ENCODE measurements around the gene POFUT1.

The POFUT1 gene

DNA sequence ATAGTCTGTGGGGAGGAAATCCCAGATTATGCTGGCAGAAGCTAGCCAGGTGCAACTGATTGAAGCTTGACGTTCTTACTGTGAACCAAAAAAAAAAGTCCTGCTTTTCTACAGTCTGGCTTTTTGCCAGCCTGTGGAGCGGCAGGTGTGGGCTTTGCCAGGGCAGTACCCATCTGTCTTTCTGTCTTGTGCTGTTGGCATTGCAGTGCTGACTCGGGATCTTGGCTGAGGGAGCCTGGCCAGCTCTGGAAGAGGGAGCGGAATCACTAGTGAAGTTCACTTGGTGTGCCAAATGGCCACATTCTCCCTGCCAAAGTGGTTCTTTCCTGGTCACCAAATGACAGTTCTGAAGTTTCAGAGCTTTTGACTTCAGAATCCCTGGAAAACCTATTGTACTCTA is 74.8 kb downstream of the POFUT1 start:
- no peak for DNase-seq

DNA sequence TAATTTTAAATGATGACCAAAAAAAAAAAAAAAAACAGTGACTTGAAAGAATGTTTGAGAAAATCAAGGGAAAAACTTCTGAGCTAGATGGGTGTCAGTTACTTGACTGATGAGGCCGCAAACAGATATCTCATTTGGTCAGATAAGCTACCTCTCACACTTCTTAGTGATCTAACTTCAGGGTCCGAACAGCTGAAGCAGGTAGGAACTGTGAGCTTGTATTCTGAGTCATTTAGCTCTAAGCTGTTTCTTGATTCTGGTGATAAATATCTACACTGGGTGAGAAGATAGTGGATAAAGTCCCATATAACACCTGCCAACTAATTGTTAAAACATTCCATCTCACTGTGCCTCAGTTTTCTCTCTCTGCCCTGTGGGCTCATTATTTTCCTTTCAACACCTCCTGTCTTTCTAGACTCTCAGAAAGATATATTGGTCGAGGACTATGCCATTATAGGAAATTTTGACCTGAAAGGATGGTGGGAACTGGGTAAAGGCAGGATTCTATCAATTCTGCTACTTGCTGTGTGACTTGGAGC is 77.5 kb downstream of the POFUT1 start:
- DNase-seq: no peak

DNA sequence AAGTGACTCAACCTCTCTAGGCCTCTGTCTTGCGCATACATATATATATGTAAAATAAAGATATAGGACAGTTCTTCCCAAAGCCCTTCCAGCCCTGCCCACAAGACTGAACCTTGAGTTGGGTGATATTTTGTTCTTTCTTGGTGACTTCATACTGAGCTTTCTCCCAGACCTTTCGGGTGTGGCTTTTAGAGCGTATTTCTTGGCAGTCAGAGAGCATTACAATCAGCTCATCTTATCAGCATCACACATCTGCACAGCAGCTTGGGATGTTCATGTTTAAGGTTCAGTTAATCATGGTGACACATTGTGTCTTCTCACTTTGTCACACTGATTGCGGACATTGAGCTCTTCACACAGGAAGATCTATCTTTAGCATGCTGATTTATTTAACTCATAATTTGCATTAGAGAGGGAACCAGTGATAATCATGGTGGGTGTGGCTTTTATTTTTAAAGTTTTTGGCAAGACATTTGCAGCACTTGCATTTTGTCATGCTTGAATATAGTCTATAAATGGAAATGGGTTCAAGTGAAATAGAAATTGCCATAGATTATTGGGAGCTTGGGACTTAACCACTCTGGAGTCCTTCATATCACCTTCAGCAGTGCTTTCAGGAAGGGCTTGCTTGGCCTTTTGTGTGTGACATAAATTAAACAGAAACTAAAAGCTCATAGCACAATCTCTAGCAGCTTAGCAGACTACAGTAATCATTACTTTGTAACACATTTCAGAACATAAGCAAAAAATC is 78.1 kb downstream of the POFUT1 start:
- no peak for DNase-seq

DNA sequence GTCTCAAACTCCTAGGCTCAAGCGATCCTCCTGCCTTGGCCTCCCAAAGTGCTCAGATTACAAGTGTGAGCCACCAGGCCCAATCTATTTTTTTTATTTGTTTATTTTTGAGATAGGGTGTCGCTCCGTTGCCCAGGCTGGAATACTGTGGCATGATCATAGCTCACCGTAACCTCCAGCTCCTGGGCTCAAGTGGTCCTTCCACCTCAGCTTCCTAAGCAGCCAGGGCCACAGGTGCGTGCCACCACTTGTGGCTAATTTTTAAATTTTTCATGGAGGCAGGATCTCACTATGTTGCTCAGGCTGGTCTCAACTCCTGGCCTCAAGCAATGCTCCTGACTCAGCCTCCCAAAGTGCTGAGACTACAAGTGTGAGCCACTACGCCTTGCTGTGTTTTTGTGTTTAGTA is 79.6 kb downstream of the POFUT1 start:
- no peak for DNase-seq
